ENCODE data around the gene PER2. TPM values are rescaled to one million over a fixed set of nuclear protein-coding genes. Genes with fewer than 3 reads are reported as not detected.
A peak's percentile ranks its signal among the peaks of the same experiment; 100 is the strongest.

PER2 gene
- total RNA-seq, 1 donor from 2014 or later, result 21.6 TPM

DNA sequence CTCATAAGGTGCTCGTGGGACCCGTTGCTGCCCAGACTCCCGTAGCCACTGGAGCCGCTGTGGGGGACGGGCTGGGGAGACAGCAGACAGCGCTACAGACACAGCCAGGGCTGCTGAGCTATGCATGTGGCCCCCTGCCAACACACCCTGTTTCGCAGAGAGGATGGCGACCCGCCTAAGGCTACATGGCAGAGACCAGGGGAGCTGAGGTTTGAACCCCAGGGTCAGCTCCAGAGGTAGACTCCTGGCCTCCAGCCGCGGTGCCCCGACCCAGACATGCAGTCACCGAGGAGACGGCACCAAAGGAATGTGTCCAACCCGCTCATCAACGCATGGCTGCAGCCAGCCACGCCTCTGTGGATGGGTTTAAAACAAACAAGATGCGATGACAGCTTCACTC lies 27.5 kb downstream of the PER2 start:
- no peaks in the 10 kb centered on the region for H3K27me3 ChIP-seq
- peaks cover 64 to 82% of the 10 kb centered on the region in 2 donors for H3K36me3 ChIP-seq
- no peaks in the 10 kb centered on the region for H3K9me3 ChIP-seq
- intact Hi-C loops (cut with DNase I), result loop anchor here (5.0 kb wide), 2 partner anchors 99 to 339 kb away; no protein-coding TSS in a partner anchor
- no peak overlapping the region for H3K27ac ChIP-seq
- H3K4me3 ChIP-seq, result no peak overlapping the region
- TF ChIP-seq, protein P1, sequence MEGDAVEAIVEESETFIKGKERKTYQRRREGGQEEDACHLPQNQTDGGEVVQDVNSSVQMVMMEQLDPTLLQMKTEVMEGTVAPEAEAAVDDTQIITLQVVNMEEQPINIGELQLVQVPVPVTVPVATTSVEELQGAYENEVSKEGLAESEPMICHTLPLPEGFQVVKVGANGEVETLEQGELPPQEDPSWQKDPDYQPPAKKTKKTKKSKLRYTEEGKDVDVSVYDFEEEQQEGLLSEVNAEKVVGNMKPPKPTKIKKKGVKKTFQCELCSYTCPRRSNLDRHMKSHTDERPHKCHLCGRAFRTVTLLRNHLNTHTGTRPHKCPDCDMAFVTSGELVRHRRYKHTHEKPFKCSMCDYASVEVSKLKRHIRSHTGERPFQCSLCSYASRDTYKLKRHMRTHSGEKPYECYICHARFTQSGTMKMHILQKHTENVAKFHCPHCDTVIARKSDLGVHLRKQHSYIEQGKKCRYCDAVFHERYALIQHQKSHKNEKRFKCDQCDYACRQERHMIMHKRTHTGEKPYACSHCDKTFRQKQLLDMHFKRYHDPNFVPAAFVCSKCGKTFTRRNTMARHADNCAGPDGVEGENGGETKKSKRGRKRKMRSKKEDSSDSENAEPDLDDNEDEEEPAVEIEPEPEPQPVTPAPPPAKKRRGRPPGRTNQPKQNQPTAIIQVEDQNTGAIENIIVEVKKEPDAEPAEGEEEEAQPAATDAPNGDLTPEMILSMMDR (IDR thresholded peaks at IDR 0.05), result no peak
- peaks cover 0 to 6% of the 10 kb centered on the region in 2 donors for H3K4me1 ChIP-seq
- no peak for DNase-seq (ENCODE audit: low spot score in 2 of 2)

DNA sequence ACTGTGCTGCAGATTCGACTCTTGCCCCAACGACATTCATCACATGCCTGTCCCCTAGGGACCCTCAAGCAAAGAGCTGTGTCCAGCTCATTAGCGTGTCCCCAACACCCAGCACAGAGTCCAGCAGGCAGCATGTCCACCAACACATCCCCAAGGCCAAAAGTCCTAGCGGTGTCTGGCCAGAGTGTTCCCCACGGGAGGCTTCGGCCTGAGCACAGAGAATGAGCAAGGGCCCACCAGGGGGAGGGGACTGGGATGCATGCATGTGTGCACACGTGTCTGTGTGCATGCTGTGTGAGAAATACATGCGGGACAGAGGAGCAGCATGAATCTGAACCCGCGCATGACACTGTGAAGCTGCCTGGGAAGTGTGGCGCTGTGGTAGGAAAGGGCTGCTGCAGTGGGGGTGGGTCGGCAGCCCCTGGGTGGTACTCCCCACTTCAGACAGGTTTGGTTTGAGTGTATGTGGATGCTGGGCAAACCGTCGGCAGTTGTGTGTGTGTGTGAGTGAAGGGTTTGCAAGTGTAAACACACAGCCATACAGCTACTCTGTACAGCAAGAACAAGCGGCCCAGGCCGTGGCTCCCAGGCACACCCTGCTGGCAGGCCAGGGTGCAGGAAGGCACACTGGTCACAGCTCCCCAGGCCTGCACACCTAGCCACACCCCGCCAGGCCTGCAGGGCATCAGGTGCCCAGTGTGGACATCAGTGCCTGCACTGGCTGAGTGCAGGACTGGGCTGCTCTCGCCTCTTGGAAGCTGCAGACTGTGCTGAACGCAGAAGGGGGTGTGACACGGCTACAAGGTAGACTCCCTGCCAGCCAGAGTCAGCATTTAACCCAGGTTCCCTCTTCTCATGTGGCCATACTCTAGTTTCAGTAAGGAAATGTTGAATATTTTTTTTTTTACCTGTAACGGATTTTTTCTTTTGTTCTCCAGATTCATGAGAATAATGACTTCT lies 29.1 kb downstream of the PER2 start:
- peaks cover 69 to 82% of the 10 kb centered on the region in 2 donors for H3K36me3 ChIP-seq
- TF ChIP-seq, protein P1 (IDR thresholded peaks at IDR 0.05), result no peak
- no peaks in the 10 kb centered on the region for H3K9me3 ChIP-seq
- no peak overlapping the region for H3K4me3 ChIP-seq
- no peak overlapping the region for H3K27ac ChIP-seq
- no peaks in the 10 kb centered on the region for H3K27me3 ChIP-seq
- DNase-seq (ENCODE audit: low spot score in 2 of 2), result no peak
- intact Hi-C loops (cut with DNase I), result loop anchor here (5.0 kb wide), 2 partner anchors 97 to 337 kb away; no protein-coding TSS in a partner anchor
- peaks cover 0 to 6% of the 10 kb centered on the region in 2 donors for H3K4me1 ChIP-seq

DNA sequence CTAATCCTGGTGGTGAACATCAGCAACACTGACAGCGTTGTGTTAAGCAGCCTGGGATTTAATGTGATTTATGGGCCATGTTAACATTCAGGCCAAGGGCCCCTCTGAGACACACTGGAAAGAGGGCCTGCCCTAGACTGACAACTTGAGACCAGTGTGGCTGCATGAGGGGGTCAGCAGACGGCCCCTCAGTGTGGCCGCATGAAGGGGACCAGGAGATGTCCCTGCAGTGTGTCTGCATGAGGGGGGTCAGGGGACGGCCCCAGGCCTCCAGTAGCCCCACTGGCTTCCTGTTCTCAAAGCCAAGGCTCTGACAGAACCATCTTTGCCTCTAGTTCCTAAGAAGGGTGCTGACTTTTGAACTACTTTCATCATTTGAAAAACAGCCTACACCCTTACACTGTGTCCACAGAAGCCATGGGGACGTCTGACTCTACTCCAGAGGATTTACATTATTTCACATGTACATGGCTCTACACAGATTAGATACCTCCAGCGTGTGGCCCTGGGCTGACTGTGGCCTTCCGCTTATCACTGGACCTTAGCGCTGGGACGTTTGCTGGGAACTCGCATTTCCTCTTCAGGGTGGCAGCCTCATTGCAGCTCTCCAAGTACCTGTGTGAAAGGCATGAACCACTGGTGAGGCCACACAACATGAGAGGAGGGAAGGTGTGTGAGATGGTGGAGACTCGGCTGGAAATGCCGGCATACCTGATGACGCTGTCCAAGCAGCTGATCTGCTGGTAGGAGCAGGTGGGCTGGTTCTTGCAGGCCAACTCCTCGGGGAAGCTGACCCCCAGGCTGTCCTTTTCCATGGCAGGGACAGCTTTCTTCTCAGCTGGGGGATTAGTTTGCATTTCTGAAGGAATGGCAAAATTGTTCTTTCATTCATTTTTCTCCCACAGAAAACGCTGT lies 30.4 kb downstream of the PER2 start:
- intact Hi-C loops (cut with DNase I), result no loop called here

DNA sequence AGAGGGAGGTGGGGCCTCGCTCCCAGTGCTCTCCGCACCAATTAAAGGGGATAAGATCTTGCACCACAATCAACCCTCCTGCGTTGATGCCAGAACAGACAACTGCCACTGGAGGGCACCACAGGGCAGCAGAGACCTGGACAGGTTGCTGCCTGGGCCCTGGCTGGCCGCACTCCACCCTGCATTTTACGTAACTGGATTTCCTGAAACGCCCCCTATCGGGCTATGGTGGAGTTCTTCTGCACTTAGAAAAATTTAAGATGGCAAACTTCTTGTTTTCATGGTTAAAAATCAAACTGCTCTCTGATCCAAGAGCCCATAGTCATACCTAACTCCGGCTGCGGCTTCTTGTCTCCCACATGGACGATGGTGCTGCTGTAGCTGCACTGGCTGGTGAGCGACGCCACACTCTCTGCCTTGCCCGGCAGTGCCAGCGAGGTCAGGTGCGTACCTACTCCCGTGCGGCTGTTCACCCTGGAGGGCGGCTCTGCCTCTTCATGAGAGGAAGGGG lies 31.8 kb downstream of the PER2 start:
- TF ChIP-seq, protein P1 (IDR thresholded peaks at IDR 0.05), result peak; percentile 40 to 57 (median 46)
- no peaks in the 10 kb centered on the region for H3K9me3 ChIP-seq
- no peak overlapping the region for H3K27ac ChIP-seq
- H3K36me3 ChIP-seq, result peaks cover 82 to 98% of the 10 kb centered on the region in 2 donors
- H3K4me3 ChIP-seq, result no peak overlapping the region
- H3K27me3 ChIP-seq, result no peaks in the 10 kb centered on the region
- DNase-seq (ENCODE audit: low spot score in 2 of 2), result no peak
- H3K4me1 ChIP-seq, result no peaks in the 10 kb centered on the region
- intact Hi-C loops (cut with DNase I), result no loop called here

More for the DNA sequence above, 30.4 kb downstream of the PER2 start:
- TF ChIP-seq, protein P1 (IDR thresholded peaks at IDR 0.05), result no peak
- H3K4me3 ChIP-seq, result no peak overlapping the region
- no peaks in the 10 kb centered on the region for H3K27me3 ChIP-seq
- peaks cover 77 to 94% of the 10 kb centered on the region in 2 donors for H3K36me3 ChIP-seq
- H3K9me3 ChIP-seq, result no peaks in the 10 kb centered on the region
- no peak overlapping the region for H3K27ac ChIP-seq
- no peak for DNase-seq (ENCODE audit: low spot score in 2 of 2)
- peaks cover 0 to 3% of the 10 kb centered on the region in 2 donors for H3K4me1 ChIP-seq

DNA sequence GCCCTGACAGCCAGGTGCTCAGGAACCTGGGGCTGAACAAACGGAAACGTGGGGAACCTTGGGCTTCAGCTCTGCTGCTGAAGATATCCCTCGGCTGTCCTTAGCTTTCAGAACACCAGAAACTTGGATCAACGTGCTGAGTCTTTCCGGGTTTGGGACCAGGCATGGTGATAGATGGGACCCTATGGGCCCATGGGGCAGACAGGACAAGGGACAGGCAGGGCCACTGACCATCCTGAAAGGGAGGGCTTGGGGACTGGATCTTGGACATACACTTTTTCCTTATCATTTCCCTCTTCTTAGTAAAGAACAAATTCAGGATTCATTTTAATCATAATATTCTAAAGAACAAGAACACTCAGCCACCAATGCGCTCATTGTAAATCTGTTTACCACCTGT lies 32.3 kb downstream of the PER2 start:
- no peak for DNase-seq (ENCODE audit: low spot score in 2 of 2)
- H3K4me1 ChIP-seq, result no peaks in the 10 kb centered on the region
- no peak overlapping the region for H3K27ac ChIP-seq
- no peaks in the 10 kb centered on the region for H3K9me3 ChIP-seq
- H3K27me3 ChIP-seq, result no peaks in the 10 kb centered on the region
- no peak overlapping the region for H3K4me3 ChIP-seq
- TF ChIP-seq, protein P1 (IDR thresholded peaks at IDR 0.05), result no peak
- intact Hi-C loops (cut with DNase I), result no loop called here
- peaks cover 83 to 98% of the 10 kb centered on the region in 2 donors for H3K36me3 ChIP-seq
